Fibroblast of lung (primary cell): Measurements from ENCODE around the gene LIN52. TPM values are rescaled to one million over a fixed set of nuclear protein-coding genes. Genes with fewer than 3 reads are reported as not detected.
A peak's percentile ranks its signal among the peaks of the same experiment; 100 is the strongest.

ENCODE experiments used
- DNase-seq, 2 donors: peaks; one replicate each; pipeline versions ENCODE4 v3.0.0 to v3.0.0-alpha.2; 2010; ENCODE audit warnings: low read depth in 2 of 2
- H2AFZ ChIP-seq: 2 replicates; pipeline ENCODE4 v1.5.1; 2012; ENCODE audit warnings: low read length, control low read depth, inconsistent platforms
- H3K27ac ChIP-seq: 2 replicates; pipeline ENCODE4 v1.5.1; 2011; ENCODE audit warnings: low read length, control low read depth; ENCODE audit not compliant: insufficient read depth
- H3K27me3 ChIP-seq: 2 replicates; pipeline ENCODE4 v1.5.1; 2011; ENCODE audit warnings: mild to moderate bottlenecking, low read length; ENCODE audit not compliant: control insufficient read depth, insufficient read depth
- H3K36me3 ChIP-seq: 2 replicates; pipeline ENCODE4 v1.5.1; 2011; ENCODE audit warnings: low read length; ENCODE audit not compliant: control insufficient read depth, insufficient read depth
- H3K4me1 ChIP-seq: 2 replicates; pipeline ENCODE4 v1.5.1; 2011; ENCODE audit warnings: low read length; ENCODE audit not compliant: control insufficient read depth, insufficient read depth; ENCODE audit errors: extremely low read depth
- H3K4me2 ChIP-seq: 2 replicates; pipeline ENCODE4 v1.5.1; 2011; ENCODE audit warnings: low read length, control low read depth; ENCODE audit not compliant: insufficient read depth; ENCODE audit errors: extremely low read depth
- H3K4me3 ChIP-seq, 4 experiments: fragments of 200-600 bp in 1 of 4; sonication (generic) in 1 of 4; replicated peaks in 1 of 4; 2 replicates each; pipeline ENCODE4 v1.5.1; 2011 to 2016; ENCODE audit warnings: low read length in 4 of 4, low read depth in 3 of 4, mild to moderate bottlenecking in 3 of 4, control low read depth in 2 of 4, inconsistent platforms in 1 of 4, mixed read lengths in 1 of 4; ENCODE audit not compliant: insufficient read depth in 1 of 4; ENCODE audit errors: control extremely low read depth in 1 of 4
- H3K79me2 ChIP-seq: 2 replicates; pipeline ENCODE4 v1.5.1; 2012; ENCODE audit warnings: mild to moderate bottlenecking, low read length, inconsistent platforms; ENCODE audit not compliant: control insufficient read depth, insufficient read depth
- H3K9ac ChIP-seq: 2 replicates; pipeline ENCODE4 v1.5.1; 2011; ENCODE audit warnings: mild to moderate bottlenecking, low read length, control low read depth; ENCODE audit not compliant: insufficient read depth
- H3K9me3 ChIP-seq: 2 replicates; pipeline ENCODE4 v1.5.1; 2012; ENCODE audit warnings: low read depth, low read length; ENCODE audit not compliant: control insufficient read depth, insufficient read depth
- H4K20me1 ChIP-seq: 2 replicates; pipeline ENCODE4 v1.5.1; 2011; ENCODE audit warnings: low read length; ENCODE audit not compliant: control insufficient read depth, insufficient read depth; ENCODE audit errors: extremely low read depth
- CTCF ChIP-seq, 2 donors: IDR thresholded peaks in 1 of 2; conservative IDR thresholded peaks in 1 of 2; 1 replicate in 1 of 2; 2 replicates in 1 of 2; pipeline ENCODE4 v1.5.1; 2011 to 2012; ENCODE audit warnings: low read length in 2 of 2, control low read depth in 1 of 2, inconsistent platforms in 1 of 2, low read depth in 1 of 2, mild to moderate bottlenecking in 1 of 2
- EZH2 ChIP-seq: IDR thresholded peaks from 2 replicates; pipeline ENCODE4 v1.5.1; 2012; ENCODE audit warnings: low read length, control low read depth, mild to moderate bottlenecking; ENCODE audit errors: missing control alignments
- polyA plus RNA-seq, 2 donors: library from polyadenylated mRNA; depleted of rRNA in 1 of 2; stranded (reverse) in 1 of 2; unstranded in 1 of 2; fragments of >200 nt; gene quantifications; 2 replicates each; pipeline ENCODE4 v1.2.1, GENCODE V29; 2011 to 2012; ENCODE audit warnings: missing spikeins in 1 of 2
- total RNA-seq: library from RNA; depleted of rRNA; stranded (reverse); fragments of >200 nt; gene quantifications from 2 replicates; pipeline ENCODE4 v1.2.1, GENCODE V29; 2014

LIN52 gene
- total and polyA plus RNA-seq, 2 donors (not counting 1 experiment from before 2014, with no cell fraction given), result 7.5 to 11.9 TPM

- Histone ChIP-seq H3K9me3 (no peaks in the 10 kb centered on the region), H2AFZ (no peak overlapping the region), H3K4me1 (no peaks in the 10 kb centered on the region), H3K27me3 (no peaks in the 10 kb centered on the region), H3K4me3 (no peak overlapping the region), H3K4me2 (no peak overlapping the region), H3K36me3 (no peaks in the 10 kb centered on the region), H3K9ac (no peak overlapping the region), H3K79me2 (no peaks in the 10 kb centered on the region), H3K27ac (no peak overlapping the region), H4K20me1 (no peaks in the 10 kb centered on the region)
- TF ChIP-seq CTCF (conservative IDR thresholded peaks at IDR 0.05 in 1 of 2, IDR thresholded peaks at IDR 0.05 in 1 of 2; ENCODE audit: low read depth in 1 of 2, low read length in 2 of 2) (no peak), EZH2 (no peak)
- peak; percentile 67 to 85 for DNase-seq
Measured at GRCh38 chr14:74135426-74135825, 50.7 kb downstream of the LIN52 start.

GRCh38 chr14:74140374-74140850, 55.7 kb downstream of the LIN52 start:
- Histone ChIP-seq H3K4me2 (no peak overlapping the region), H3K4me3 (no peak overlapping the region), H3K79me2 (no peaks in the 10 kb centered on the region), H2AFZ (no peak overlapping the region), H4K20me1 (no peaks in the 10 kb centered on the region), H3K4me1 (no peaks in the 10 kb centered on the region), H3K27ac (no peak overlapping the region), H3K9me3 (no peaks in the 10 kb centered on the region), H3K27me3 (no peaks in the 10 kb centered on the region), H3K9ac (no peak overlapping the region), H3K36me3 (no peaks in the 10 kb centered on the region)
- peak in 1 of 2 donors; percentile 53 for DNase-seq
- no peak for TF ChIP-seq EZH2
- TF ChIP-seq CTCF (conservative IDR thresholded peaks at IDR 0.05 in 1 of 2, IDR thresholded peaks at IDR 0.05 in 1 of 2; ENCODE audit: low read depth in 1 of 2, low read length in 2 of 2), result no peak

GRCh38 chr14:74141703-74142102, 56.9 kb downstream of the LIN52 start:
- H3K9me3 ChIP-seq, result no peaks in the 10 kb centered on the region
- H3K4me2 ChIP-seq, result no peak overlapping the region
- no peaks in the 10 kb centered on the region for H3K36me3 ChIP-seq
- H3K9ac ChIP-seq, result no peak overlapping the region
- H3K27ac ChIP-seq, result no peak overlapping the region
- TF ChIP-seq EZH2 (no peak), CTCF (conservative IDR thresholded peaks at IDR 0.05 in 1 of 2, IDR thresholded peaks at IDR 0.05 in 1 of 2; ENCODE audit: low read depth in 1 of 2, low read length in 2 of 2) (no peak)
- no peaks in the 10 kb centered on the region for H3K79me2 ChIP-seq
- no peak overlapping the region for H3K4me3 ChIP-seq
- H3K27me3 ChIP-seq, result no peaks in the 10 kb centered on the region
- no peaks in the 10 kb centered on the region for H4K20me1 ChIP-seq
- no peaks in the 10 kb centered on the region for H3K4me1 ChIP-seq
- H2AFZ ChIP-seq, result no peak overlapping the region
- peak; percentile 3 to 40 for DNase-seq
